Measurements from ENCODE around the gene COL4A2.

The COL4A2 gene

GRCh38 chr13:110438211-110438610 is 131.1 kb downstream of the COL4A2 start:
- H3K4me3 ChIP-seq (ENCODE audit: low read depth, low read length) = no peak overlapping the region
- H2AFZ ChIP-seq (ENCODE audit: low read length, unreplicated experiment) = no peak overlapping the region
- H3K79me2 ChIP-seq (ENCODE audit: control insufficient read depth, insufficient read depth, low read length, unreplicated experiment) = no peaks in the 10 kb centered on the region
- H3K27ac ChIP-seq (ENCODE audit: low read depth, low read length) = no peak overlapping the region
- H3K4me1 ChIP-seq (ENCODE audit: control insufficient read depth, insufficient read depth, low read length, unreplicated experiment) = peaks cover 12% of the 10 kb centered on the region
- H3K36me3 ChIP-seq (ENCODE audit: insufficient read depth, low read length) = peaks cover 18% of the 10 kb centered on the region; the same call in 1 of the 2 replicates
- H3K27me3 ChIP-seq (ENCODE audit: insufficient read depth, low read length) = no peaks in the 10 kb centered on the region

DNA sequence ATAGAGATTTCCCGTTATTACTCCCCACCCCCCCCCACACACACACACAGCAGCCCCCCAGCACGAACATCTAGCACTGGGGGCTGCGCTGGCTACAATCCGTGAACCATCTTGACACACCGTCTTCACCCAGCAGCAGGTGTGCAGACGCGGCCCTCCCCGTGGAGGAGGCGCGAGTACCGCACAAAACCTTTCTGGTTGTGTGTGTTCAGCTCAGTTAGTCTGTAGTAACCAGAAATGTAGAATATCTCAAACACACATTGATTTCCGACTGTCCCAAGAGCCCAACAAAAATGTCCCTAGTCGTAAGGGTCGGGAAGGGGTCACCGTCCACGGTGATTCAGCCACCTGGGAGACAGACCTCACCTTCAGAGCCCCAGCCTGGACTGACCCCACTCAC is 131.7 kb downstream of the COL4A2 start:
- Histone ChIP-seq H3K27ac (ENCODE audit: low read depth, low read length) (no peak overlapping the region), H3K36me3 (ENCODE audit: insufficient read depth, low read length) (peaks cover 18% of the 10 kb centered on the region; the same call in 1 of the 2 replicates)

GRCh38 chr13:110440946-110441731 is 134.1 kb downstream of the COL4A2 start:
- H3K27ac ChIP-seq (ENCODE audit: low read depth, low read length) = no peak overlapping the region
- H3K4me3 ChIP-seq (ENCODE audit: low read depth, low read length) = no peak overlapping the region
- H3K4me1 ChIP-seq (ENCODE audit: control insufficient read depth, insufficient read depth, low read length, unreplicated experiment) = peaks cover 32% of the 10 kb centered on the region
- no peaks in the 10 kb centered on the region for H3K79me2 ChIP-seq (ENCODE audit: control insufficient read depth, insufficient read depth, low read length, unreplicated experiment)
- peaks cover 9% of the 10 kb centered on the region; the same call in 1 of the 2 replicates for H3K36me3 ChIP-seq (ENCODE audit: insufficient read depth, low read length)
- H2AFZ ChIP-seq (ENCODE audit: low read length, unreplicated experiment) = no peak overlapping the region
- no peaks in the 10 kb centered on the region for H3K27me3 ChIP-seq (ENCODE audit: insufficient read depth, low read length)

More for the DNA sequence above, 131.7 kb downstream of the COL4A2 start:
- Histone ChIP-seq H3K4me3 (ENCODE audit: low read depth, low read length) (no peak overlapping the region), H3K4me1 (ENCODE audit: control insufficient read depth, insufficient read depth, low read length, unreplicated experiment) (peaks cover 15% of the 10 kb centered on the region), H2AFZ (ENCODE audit: low read length, unreplicated experiment) (no peak overlapping the region), H3K27me3 (ENCODE audit: insufficient read depth, low read length) (no peaks in the 10 kb centered on the region), H3K79me2 (ENCODE audit: control insufficient read depth, insufficient read depth, low read length, unreplicated experiment) (no peaks in the 10 kb centered on the region)

DNA sequence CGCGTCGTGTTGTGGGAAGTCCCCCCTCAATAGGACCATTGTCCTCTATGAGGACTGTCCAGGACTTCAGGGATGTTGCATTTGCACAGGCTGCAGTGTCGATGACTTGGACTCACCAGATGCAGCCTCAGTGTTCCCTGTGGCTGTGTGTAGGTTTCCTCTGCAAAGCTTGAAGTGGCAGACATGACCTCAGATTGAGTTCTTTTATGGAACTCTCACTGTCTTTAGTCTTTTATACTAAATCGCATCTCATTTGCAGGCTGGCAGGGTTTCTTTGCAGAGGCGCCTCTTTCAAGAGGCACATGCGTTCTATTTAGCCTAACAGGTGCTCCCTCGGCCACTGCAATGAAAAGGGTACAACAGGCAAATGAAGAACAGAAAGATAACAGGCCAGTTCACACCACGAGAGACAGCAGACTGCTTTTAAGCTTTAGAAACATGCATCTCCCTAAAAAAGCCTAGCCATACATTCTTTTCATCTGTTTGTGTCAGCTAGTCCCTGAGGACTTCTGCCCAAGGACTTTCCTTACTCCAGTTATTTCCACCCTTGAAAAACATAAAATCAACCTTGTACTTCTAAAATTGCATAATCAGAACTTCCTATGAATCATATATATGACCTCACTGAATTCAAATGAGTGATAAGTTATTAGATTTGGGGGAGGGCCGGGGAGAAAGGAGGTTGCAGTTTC is 136.0 kb downstream of the COL4A2 start:
- Histone ChIP-seq H3K79me2 (ENCODE audit: control insufficient read depth, insufficient read depth, low read length, unreplicated experiment) (no peaks in the 10 kb centered on the region), H3K36me3 (ENCODE audit: insufficient read depth, low read length) (no peaks in the 10 kb centered on the region), H2AFZ (ENCODE audit: low read length, unreplicated experiment) (no peak overlapping the region), H3K4me1 (ENCODE audit: control insufficient read depth, insufficient read depth, low read length, unreplicated experiment) (peaks cover 39% of the 10 kb centered on the region), H3K27me3 (ENCODE audit: insufficient read depth, low read length) (no peaks in the 10 kb centered on the region), H3K27ac (ENCODE audit: low read depth, low read length) (peak overlapping the region; percentile 65), H3K4me3 (ENCODE audit: low read depth, low read length) (no peak overlapping the region)

GRCh38 chr13:110443622-110444225 is 136.6 kb downstream of the COL4A2 start:
- H3K27me3 ChIP-seq (ENCODE audit: insufficient read depth, low read length) = no peaks in the 10 kb centered on the region
- H3K4me3 ChIP-seq (ENCODE audit: low read depth, low read length) = no peak overlapping the region
- H3K4me1 ChIP-seq (ENCODE audit: control insufficient read depth, insufficient read depth, low read length, unreplicated experiment) = peaks cover 42% of the 10 kb centered on the region
- no peaks in the 10 kb centered on the region for H3K36me3 ChIP-seq (ENCODE audit: insufficient read depth, low read length)
- H3K27ac ChIP-seq (ENCODE audit: low read depth, low read length) = peak overlapping the region; percentile 63; the same call in 1 of the 2 replicates
- H2AFZ ChIP-seq (ENCODE audit: low read length, unreplicated experiment) = no peak overlapping the region
- H3K79me2 ChIP-seq (ENCODE audit: control insufficient read depth, insufficient read depth, low read length, unreplicated experiment) = no peaks in the 10 kb centered on the region

DNA sequence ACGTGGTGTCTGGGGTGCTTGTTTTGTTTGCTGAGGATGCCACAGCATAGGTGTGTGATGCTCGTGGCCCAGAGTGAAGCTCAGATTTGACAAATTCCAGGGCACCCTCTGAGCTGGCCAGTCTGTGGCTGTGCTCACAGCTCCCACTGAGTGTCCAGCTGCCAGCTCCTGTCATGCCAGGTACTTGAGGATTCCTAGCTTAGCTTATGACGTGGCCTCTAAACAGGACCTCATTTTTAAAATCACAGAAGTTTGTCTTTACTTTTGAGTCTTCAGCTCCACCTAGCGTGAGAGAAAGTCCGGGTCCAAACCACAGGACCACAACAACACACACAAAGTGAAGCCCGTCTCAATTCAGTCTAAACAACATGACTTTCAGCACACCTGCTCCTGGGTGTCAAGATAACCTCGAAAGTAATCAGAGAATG is 137.2 kb downstream of the COL4A2 start:
- Histone ChIP-seq H3K4me3 (ENCODE audit: low read depth, low read length) (no peak overlapping the region), H3K36me3 (ENCODE audit: insufficient read depth, low read length) (no peaks in the 10 kb centered on the region), H3K4me1 (ENCODE audit: control insufficient read depth, insufficient read depth, low read length, unreplicated experiment) (peaks cover 42% of the 10 kb centered on the region)

GRCh38 chr13:110445183-110445582 is 138.1 kb downstream of the COL4A2 start:
- Histone ChIP-seq H3K4me1 (ENCODE audit: control insufficient read depth, insufficient read depth, low read length, unreplicated experiment) (peaks cover 42% of the 10 kb centered on the region), H3K79me2 (ENCODE audit: control insufficient read depth, insufficient read depth, low read length, unreplicated experiment) (no peaks in the 10 kb centered on the region), H3K4me3 (ENCODE audit: low read depth, low read length) (no peak overlapping the region), H3K27me3 (ENCODE audit: insufficient read depth, low read length) (no peaks in the 10 kb centered on the region), H2AFZ (ENCODE audit: low read length, unreplicated experiment) (no peak overlapping the region), H3K36me3 (ENCODE audit: insufficient read depth, low read length) (no peaks in the 10 kb centered on the region), H3K27ac (ENCODE audit: low read depth, low read length) (peak overlapping the region; percentile 10; the same call in 1 of the 2 replicates)

More for the DNA sequence above, 137.2 kb downstream of the COL4A2 start:
- Histone ChIP-seq H3K27me3 (ENCODE audit: insufficient read depth, low read length) (no peaks in the 10 kb centered on the region), H3K79me2 (ENCODE audit: control insufficient read depth, insufficient read depth, low read length, unreplicated experiment) (no peaks in the 10 kb centered on the region), H2AFZ (ENCODE audit: low read length, unreplicated experiment) (no peak overlapping the region), H3K27ac (ENCODE audit: low read depth, low read length) (peak overlapping the region; percentile 63; the same call in 1 of the 2 replicates)

GRCh38 chr13:110445722-110446574 is 138.9 kb downstream of the COL4A2 start:
- no peak overlapping the region for H2AFZ ChIP-seq (ENCODE audit: low read length, unreplicated experiment)
- no peaks in the 10 kb centered on the region for H3K27me3 ChIP-seq (ENCODE audit: insufficient read depth, low read length)
- no peaks in the 10 kb centered on the region for H3K36me3 ChIP-seq (ENCODE audit: insufficient read depth, low read length)
- H3K4me1 ChIP-seq (ENCODE audit: control insufficient read depth, insufficient read depth, low read length, unreplicated experiment) = peaks cover 42% of the 10 kb centered on the region
- no peaks in the 10 kb centered on the region for H3K79me2 ChIP-seq (ENCODE audit: control insufficient read depth, insufficient read depth, low read length, unreplicated experiment)
- H3K27ac ChIP-seq (ENCODE audit: low read depth, low read length) = peak overlapping the region; percentile 10; the same call in 1 of the 2 replicates
- H3K4me3 ChIP-seq (ENCODE audit: low read depth, low read length) = no peak overlapping the region

DNA sequence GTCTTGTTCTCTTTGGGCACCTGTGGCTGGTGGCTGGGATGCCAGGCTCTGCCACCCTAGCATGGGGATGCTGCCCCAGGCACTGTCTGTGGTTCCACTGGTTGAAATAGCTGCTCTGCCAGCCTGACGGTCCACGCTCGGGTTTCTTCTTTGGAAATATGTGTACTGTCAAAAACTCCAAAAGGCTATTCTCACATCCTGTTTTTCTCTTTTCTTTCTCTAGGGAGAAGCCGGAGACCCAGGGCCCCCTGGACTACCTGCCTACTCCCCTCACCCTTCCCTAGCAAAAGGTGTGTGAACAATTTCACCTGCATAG is 139.4 kb downstream of the COL4A2 start:
- Histone ChIP-seq H3K79me2 (ENCODE audit: control insufficient read depth, insufficient read depth, low read length, unreplicated experiment) (no peaks in the 10 kb centered on the region), H3K36me3 (ENCODE audit: insufficient read depth, low read length) (no peaks in the 10 kb centered on the region), H2AFZ (ENCODE audit: low read length, unreplicated experiment) (no peak overlapping the region), H3K27me3 (ENCODE audit: insufficient read depth, low read length) (no peaks in the 10 kb centered on the region), H3K4me3 (ENCODE audit: low read depth, low read length) (no peak overlapping the region), H3K27ac (ENCODE audit: low read depth, low read length) (no peak overlapping the region), H3K4me1 (ENCODE audit: control insufficient read depth, insufficient read depth, low read length, unreplicated experiment) (peaks cover 42% of the 10 kb centered on the region)

DNA sequence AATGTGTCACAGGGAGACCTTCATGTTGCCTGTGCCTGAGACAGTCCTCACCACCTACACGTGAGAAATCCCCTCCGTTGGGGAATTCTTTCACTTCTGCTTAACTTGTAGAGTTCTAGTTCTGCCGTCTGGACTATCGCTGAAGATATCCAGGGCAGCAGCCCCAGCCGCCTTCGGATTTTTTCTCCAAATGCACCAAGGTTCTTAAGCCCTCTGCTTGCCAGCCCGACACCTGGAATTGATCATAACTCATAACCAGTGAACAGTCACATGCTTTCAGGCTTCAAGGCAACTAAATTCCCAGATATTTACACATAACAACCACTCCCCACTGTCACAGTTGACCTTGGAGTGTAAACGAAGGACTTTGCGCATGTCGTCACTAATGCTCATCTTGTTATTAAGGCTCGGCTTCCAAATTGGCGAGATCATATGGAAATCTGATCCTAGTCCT is 140.0 kb downstream of the COL4A2 start:
- Histone ChIP-seq H3K27ac (ENCODE audit: low read depth, low read length) (no peak overlapping the region), H3K36me3 (ENCODE audit: insufficient read depth, low read length) (no peaks in the 10 kb centered on the region), H3K79me2 (ENCODE audit: control insufficient read depth, insufficient read depth, low read length, unreplicated experiment) (no peaks in the 10 kb centered on the region), H3K4me1 (ENCODE audit: control insufficient read depth, insufficient read depth, low read length, unreplicated experiment) (peaks cover 41% of the 10 kb centered on the region), H3K27me3 (ENCODE audit: insufficient read depth, low read length) (no peaks in the 10 kb centered on the region), H3K4me3 (ENCODE audit: low read depth, low read length) (no peak overlapping the region), H2AFZ (ENCODE audit: low read length, unreplicated experiment) (no peak overlapping the region)

Data from ACC112 (cell line).